ENCODE measurements around the gene PUS7L. TPM values are rescaled to one million over a fixed set of nuclear protein-coding genes. Genes with fewer than 3 reads are reported as not detected.
"Not testable (repeated sequence)": the region's sequence is repeated elsewhere in the genome, so short reads cannot be mapped to it uniquely, and the experiment has no call there.

Gene PUS7L
- total RNA-seq, 1 donor from 2014 or later = 18.7 TPM

- no peak for DNase-seq
Observed at GRCh38 chr12:43744826-43745225, 13.8 kb downstream of the PUS7L start.

- DNase-seq = no peak
Observed at GRCh38 chr12:43742106-43742505, 16.5 kb downstream of the PUS7L start.

- no peak for DNase-seq
Observed at GRCh38 chr12:43740511-43741100, 18.0 kb downstream of the PUS7L start.

- no peak for DNase-seq
Observed at GRCh38 chr12:43737646-43738045, 20.9 kb downstream of the PUS7L start.

DNA sequence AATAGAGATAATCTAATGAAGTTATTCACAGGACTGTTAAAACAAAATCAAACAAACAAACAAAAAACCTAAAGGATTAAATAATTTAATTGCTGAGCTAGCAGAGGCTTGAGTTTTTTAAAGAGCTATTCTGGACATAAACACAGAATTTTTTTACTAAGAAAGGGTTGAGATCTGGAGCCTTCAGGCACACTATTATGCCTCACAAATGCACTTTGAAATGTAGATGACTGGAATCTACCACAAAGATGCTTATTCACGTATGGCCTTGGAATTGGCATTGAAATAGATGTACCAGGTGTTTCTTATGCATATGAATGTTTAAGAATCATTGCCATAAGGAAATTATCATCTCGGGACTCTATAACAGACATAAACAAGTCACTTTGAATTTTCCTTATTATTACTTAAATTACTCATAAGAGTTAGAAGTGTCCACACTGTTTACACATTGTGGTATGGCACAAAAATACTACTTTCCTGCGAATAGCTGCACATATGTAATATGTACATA lies 21.6 kb downstream of the PUS7L start:
- DNase-seq = no peak

GRCh38 chr12:43733687-43734086 lies 24.9 kb downstream of the PUS7L start:
- DNase-seq = no peak

DNA sequence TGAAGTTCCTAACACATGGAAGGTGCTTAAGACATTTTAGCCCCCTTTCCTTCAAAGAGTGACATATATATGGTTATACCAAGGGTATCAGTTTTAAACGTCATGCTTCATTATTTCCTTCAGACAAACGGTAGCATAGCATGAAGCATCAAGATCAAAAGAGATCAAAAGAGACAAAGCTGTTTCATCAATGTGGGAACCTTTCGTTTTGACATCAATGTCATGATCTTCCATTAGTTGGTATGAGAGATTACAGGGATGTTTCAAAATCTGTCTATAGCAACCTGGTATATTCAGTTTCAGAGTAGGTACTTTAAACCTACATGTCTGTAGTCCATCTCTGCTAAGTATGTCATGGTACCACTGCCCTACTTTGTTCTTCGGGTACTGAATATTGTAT lies 28.3 kb downstream of the PUS7L start:
- DNase-seq = no peak

GRCh38 chr12:43728698-43729097 lies 29.9 kb downstream of the PUS7L start:
- DNase-seq = no peak

DNA sequence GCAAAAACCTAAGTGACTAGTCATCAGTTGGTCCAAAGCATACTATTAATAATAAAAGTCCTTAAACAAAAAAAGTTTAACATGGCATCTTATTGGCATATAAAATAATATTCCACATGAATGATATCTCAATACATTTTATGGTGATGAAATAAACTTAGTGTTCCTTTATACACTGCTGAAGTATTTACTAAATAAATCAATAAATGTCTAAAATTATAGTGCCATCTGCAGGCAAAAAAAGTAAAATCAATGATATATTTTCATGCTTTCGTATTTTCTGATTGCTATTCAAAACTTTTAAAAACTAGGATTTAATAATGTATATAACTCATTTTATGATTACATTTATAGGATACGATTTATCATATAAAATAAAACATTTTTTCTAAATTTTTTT lies 30.5 kb downstream of the PUS7L start:
- DNase-seq = peak; percentile 15

GRCh38 chr12:43723134-43723533 lies 35.5 kb downstream of the PUS7L start:
- no peak for DNase-seq

- DNase-seq = no peak
Observed at GRCh38 chr12:43722621-43723020, 36.0 kb downstream of the PUS7L start.

DNA sequence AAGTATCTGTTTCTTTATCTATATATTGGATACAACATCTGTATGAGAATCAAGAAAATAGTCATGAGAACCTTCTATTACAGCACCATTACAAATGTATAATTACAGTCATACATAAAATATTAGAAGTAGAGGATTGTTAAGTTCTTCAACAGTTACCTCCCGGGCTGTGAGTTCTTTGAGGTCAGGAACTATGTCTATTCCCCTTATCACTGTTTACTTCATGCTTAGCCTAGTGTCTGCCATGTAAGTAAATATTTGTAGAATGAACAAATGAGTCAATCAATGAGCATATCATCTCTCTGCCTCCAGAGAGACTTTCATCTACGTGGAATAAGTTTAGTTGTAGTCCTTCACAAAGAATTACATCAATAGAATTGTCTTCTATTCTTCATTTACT lies 47.2 kb downstream of the PUS7L start:
- no peak for DNase-seq

DNA sequence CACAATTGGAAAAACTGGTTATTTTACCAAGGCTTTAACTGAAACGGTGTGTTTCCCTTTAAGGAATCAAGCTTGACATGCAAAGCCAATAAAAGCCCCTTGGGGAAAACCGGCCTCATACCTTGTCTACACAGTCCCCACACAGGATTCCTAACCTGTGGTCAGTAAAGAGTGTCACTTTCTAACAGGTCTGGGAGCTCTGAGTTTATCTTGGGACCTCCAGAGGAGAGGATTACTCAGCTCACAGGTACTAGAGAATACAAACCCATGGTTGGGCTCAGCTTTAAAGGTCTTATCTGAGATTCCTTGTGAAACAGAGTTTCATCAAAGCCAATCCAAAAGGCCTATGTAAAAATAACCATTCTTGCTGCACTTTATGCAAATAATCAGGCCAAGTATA lies 54.8 kb downstream of the PUS7L start:
- not testable (repeated sequence) for DNase-seq

- DNase-seq = not testable (repeated sequence)
Observed at GRCh38 chr12:43701194-43701593, 57.4 kb downstream of the PUS7L start.

DNA sequence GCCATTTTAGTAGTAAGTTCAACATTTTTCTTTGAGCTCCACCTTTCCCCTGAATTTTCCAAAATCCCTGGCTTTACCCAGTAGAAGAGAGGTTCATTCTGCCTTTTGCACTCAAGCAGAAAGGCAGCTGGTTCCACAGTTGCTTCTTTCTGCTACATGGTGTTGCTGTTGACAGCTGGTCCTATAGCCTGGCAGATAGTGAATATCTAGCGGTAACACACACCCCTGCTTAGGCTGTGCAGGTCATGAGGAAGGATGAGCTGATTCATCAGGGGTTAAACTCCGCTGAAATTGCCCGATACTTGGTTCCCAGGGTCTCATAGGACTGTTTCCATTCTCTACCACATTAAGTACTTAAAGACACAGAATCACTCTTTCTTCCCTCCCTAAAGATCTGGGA lies 62.4 kb downstream of the PUS7L start:
- no peak for DNase-seq

DNA sequence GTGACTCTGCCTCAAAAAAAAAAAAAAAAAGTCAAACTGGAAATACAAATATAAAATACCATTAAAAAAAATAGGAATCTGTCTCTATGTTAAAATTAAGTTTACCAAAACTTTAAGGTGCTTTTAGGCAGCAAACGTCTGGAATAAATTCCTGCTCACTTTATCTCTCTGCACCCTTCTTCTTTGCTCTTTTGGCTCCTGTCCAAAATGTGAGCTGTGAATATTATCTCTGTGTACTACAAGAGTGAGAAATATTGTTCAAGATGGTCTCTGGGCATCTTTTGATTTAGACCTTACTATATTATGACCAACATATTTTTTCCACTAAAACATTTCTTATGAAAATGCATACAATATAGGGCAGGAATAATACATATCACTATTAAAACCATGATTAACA lies 63.7 kb downstream of the PUS7L start:
- no peak for DNase-seq

- peak; percentile 19 for DNase-seq
Observed at GRCh38 chr12:43692064-43692463, 66.5 kb downstream of the PUS7L start.

DNA sequence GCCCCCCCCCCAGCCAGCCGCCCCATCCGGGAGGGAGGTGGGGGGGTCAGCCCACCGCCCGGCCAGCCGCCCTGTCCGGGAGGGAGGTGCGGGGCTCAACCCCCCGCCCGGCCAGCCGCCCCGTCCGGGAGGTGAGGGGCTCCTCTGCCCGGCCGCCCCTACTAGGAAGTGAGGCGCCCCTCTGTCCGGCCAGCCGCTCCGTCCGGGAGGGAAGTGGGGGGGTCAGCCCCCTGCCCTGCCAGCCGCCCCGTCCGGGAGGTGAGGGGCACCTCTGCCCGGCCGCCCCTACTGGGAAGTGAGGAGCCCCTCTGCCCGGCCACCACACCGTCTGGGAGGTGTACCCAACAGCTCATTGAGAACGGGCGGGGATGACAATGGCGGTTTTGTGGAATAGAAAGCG lies 73.1 kb downstream of the PUS7L start:
- DNase-seq = not testable (repeated sequence)

DNA sequence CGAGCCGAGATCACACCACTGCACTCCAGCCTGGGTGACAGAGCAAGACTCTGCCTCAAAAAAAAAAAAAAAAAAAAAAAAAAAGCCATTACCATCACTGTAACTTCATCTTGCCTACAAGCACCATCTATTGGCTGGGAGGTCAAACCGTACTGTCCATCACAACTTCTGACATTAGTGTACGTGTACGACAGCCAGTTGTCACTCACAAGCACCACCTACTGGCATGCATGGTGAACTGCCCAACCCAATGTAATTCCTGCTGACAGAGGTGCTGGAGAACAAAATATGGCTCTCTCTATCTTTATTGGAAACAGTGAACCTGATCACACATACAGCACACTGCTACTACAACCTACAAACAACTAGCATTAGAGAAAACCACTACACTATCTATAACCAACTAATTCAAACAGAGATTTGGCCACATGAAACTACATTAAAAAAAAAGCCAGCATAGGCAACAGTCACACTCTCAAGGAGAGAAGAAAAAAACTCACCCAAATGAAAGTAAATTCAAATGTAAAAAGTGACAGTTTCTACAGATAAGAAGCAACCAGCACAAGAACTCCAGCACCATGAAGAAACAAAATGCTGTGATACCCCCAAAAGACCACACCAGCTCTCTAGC lies 82.3 kb downstream of the PUS7L start:
- peak; percentile 52 for DNase-seq

DNA sequence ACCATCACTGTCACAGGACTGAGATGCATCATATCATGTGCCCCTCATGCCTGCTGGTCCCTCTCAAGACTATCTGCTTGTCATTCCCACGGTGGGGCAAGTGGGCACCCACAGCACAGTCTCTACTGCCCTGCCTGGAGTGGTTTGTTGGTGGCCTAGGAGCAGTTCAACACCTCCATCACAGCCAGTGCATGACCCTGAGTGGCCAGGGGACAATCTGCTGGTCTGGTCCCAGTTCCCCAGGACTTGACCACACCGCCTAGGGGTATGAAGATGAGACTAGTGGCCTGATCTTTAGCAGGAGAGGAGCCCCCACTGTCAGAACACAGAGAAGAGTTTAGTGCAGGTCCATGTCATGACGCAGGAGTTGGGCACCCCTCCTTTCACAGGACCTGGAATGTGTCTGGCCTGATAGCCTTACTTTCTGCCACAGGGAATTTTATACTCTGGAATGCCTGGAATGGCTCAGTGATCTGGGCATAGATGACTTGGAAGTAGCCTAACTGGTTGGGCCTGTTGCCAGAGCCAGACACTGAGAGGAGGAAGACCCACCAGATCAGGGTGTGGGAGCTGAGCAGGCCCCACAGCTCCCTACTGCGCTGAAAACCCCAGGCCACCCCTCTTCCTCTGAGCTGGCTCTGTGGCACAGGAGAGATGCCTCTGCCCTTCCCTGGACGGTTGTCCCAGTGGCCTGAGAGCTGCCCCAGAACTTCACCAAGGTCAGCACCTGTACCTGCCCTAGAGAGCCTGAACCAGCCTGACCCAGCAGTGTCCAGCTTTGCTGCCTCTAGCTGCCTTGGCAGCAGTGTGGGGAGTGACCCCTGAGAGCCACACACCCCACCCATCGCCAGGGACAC lies 83.3 kb downstream of the PUS7L start:
- no peak for DNase-seq

DNA sequence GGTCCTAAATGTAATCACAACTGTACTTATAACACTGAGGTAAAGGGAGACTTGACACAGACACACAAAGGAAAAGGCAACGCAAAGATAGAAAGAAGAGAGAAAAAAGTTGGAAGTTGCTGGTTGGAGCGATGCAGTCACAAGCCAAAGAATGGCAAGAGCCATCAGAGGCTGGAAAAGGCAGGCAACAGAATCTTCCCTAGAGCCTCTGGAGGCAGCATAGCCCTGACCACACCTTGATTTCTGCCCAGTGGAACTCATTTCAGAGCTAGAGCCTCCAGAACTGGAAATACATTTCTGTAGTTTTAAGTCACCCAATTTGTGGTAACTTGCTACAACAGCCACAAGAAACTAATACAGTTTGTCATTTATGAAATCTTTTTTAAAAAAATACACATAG lies 89.2 kb downstream of the PUS7L start:
- no peak for DNase-seq

All from dermis blood vessel endothelial cell (primary cell).